Activated CD4-positive, alpha-beta T cell treated with anti-CD3 and anti-CD28 coated beads, Interleukin-2, amount 50 U/mL, for 1 hour (primary cell): ENCODE data around the gene RASL12.
"Not testable (repeated sequence)": the region's sequence is repeated elsewhere in the genome, so short reads cannot be mapped to it uniquely, and the experiment has no call there.

Experiments
- DNase-seq: peaks from one replicate; pipeline ENCODE4 v3.0.0-alpha.2; 2020

The RASL12 gene

GRCh38 chr15:65026756-65027155, 41.0 kb downstream of the RASL12 start:
- DNase-seq: no peak

GRCh38 chr15:65021488-65021887, 46.3 kb downstream of the RASL12 start:
- DNase-seq: no peak

GRCh38 chr15:65020419-65020818, 47.4 kb downstream of the RASL12 start:
- DNase-seq: no peak

- DNase-seq: not testable (repeated sequence)
These were observed 56.6 kb downstream of the RASL12 start for GRCh38 chr15:65011198-65011597.

GRCh38 chr15:65008983-65009382, 58.8 kb downstream of the RASL12 start:
- no peak for DNase-seq

- no peak for DNase-seq
These were observed 60.9 kb downstream of the RASL12 start for GRCh38 chr15:65006876-65007275.

GRCh38 chr15:65004993-65005392, 62.8 kb downstream of the RASL12 start:
- no peak for DNase-seq
